GM12892 (cell line): Measurements from ENCODE around the gene ARHGAP23.

Experiments used
- DNase-seq: peaks from one replicate; pipeline ENCODE4 v3.0.0; 2011; ENCODE audit not compliant: insufficient read length
- FAIRE-seq: peaks from 2 replicates; lab custom pipeline; 2011; peaks lifted over from hg19 to GRCh38; lab: Jason Lieb, UNC
- POLR2A ChIP-seq: IDR thresholded peaks from 2 replicates; pipeline ENCODE4 v1.6.1; 2011; ENCODE audit warnings: low read depth, low read length, control low read depth
- POLR2AphosphoS5 ChIP-seq: IDR thresholded peaks from 2 replicates; pipeline ENCODE4 v1.6.1; 2011; ENCODE audit warnings: low read depth, low read length, control low read depth
- TAF1 ChIP-seq: IDR thresholded peaks from 2 replicates; pipeline ENCODE4 v1.6.1; 2011; ENCODE audit warnings: low read depth, mild to moderate bottlenecking, control low read depth, low read length, borderline replicate concordance

ARHGAP23 gene

DNA sequence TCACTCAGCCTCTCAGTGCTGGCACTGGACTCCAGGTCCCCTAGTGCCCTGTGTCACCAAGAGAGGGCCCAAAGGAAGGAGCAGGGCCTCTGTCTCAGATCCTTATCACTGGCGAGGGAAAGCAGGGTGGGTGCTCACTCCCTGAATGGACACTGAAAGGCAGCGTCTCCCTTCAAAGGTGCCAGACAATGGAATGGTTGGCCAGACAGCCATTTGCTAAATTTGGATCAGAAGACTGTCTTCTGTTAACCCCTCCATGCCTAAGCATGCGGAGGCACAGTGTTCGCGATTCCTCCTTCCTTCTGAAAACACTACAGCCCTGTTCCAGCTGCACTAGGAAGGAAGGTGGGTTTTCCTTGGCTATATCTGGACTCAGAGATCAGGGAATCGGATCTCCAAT lies 129.1 kb downstream of the ARHGAP23 start:
- DNase-seq, result no peak
- no peak for FAIRE-seq
- TF ChIP-seq POLR2AphosphoS5, result no peak

DNA sequence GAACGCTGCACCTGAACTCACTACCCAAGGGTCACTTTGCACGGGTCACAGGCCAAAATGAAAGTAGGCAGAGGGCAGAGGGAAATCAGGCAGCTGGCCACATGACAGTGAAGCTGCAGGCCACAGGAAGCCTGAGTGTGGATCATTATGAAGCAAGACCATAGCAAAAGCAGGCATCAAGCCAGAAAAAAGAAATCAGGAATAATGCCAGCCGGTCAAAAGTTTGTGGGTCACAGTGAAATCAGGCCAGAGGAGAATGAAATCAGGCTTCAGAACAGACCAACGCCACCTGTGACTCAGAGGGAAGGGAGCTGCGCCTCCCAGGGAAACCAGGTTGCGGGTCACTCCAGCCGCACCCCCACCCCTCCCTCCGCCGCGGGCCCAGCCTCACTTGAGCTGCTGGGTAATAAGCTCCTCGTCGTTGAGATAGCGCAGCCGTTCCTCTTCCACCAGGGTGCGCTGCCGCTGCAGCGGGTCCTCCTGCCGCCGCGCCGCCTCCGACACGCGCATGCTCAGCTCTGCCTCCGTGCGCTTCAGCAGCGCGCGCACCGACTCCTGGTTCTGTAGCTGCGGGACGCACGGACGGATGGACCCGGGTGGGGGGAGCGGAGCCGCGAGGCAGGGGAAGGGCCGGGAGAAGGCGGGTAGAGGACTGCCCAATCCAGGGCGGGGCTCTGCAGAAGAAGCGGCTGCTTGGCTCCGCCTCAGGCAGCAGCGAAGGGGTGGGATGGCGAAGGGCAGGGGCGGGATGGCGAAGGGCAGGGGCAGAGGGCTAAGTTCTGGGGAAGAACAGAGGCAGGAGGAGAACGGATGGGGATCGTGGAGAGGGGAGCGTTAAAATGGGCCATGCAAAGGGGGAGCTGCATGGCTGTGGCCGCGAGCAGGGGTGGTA lies 129.8 kb downstream of the ARHGAP23 start:
- no peak for FAIRE-seq
- TF ChIP-seq TAF1 (no peak), POLR2A (no peak), POLR2AphosphoS5 (no peak)
- peak; percentile 93 for DNase-seq

DNA sequence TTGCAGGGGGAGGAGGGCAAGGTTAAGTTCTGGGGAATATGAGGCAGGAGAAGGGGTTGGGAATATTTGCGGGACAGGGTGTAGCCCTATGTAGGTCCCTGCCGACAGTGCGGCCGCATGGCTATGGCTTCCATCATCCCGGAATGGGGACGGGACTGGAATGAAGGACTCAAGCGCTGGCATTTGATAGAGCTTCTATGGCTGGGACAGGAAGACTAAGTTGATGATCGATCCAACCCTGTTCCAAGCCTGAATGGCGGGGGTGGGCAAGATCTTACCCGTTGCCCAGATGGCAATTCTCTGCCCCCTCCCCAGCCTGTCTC lies 130.4 kb downstream of the ARHGAP23 start:
- FAIRE-seq (no peak), DNase-seq (no peak)
- no peak for TF ChIP-seq POLR2AphosphoS5
- no peak for TF ChIP-seq POLR2A
- no peak for TF ChIP-seq TAF1

DNA sequence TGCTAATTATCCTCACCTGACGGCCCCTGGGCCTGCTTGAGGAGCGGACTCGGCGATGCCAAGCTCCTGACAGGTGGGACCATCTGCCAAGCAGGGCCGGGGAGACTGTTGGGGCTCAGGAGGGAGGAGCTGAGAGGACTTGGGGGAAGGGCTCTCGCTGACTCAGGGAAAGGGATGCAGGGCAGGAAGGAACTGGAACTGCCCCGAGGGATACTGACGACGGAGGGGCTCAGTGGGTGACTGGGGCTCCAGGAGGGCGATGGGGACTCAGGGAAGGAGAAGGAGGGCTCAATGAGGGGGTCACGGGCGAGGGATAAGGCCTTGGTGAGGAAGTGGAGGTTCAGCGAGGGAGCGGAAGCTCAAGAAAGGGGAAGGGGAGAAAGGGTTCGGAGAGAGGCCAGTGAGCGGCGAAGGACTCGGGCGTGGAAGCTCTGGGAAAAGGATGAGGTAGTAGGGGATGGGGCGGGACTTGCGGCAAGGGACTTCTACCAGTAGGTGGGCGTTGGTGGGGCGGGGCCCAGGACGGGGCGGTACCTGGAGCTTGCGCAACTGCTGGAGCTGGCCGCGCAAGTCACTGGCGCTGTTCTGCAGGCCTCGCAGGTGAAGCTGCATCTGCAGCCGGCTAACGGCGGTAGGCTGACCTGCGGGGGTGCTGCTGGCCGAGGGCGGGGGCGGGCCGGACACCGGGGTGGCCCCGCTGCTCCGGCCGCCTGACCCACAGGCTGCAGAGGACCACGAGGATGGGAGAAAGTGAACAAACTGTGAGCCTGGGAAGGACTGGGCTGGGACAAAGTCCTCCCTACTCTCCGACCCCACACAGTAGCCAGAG lies 131.0 kb downstream of the ARHGAP23 start:
- TF ChIP-seq POLR2A, result no peak
- no peak for TF ChIP-seq POLR2AphosphoS5
- DNase-seq (peak; percentile 93), FAIRE-seq (no peak)

DNA sequence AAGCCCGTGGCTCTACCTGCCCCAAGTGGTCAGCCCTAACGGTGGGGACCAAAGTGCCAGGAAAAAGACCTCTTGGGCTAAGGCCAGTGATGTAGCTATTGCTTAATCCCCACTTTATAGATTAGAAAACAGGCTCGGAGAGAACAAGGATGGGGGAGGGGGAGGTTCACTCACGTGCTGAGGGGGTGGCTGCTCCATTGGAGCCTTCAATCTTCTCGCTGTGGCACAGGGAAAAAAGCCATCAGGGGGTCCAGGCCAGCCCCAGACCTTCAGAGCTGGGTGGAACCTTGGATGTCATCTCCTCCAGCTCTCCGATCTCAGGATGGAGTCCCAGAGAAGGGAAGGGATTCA lies 131.6 kb downstream of the ARHGAP23 start:
- no peak for TF ChIP-seq TAF1
- no peak for TF ChIP-seq POLR2AphosphoS5
- no peak for TF ChIP-seq POLR2A
- FAIRE-seq (no peak), DNase-seq (no peak)

DNA sequence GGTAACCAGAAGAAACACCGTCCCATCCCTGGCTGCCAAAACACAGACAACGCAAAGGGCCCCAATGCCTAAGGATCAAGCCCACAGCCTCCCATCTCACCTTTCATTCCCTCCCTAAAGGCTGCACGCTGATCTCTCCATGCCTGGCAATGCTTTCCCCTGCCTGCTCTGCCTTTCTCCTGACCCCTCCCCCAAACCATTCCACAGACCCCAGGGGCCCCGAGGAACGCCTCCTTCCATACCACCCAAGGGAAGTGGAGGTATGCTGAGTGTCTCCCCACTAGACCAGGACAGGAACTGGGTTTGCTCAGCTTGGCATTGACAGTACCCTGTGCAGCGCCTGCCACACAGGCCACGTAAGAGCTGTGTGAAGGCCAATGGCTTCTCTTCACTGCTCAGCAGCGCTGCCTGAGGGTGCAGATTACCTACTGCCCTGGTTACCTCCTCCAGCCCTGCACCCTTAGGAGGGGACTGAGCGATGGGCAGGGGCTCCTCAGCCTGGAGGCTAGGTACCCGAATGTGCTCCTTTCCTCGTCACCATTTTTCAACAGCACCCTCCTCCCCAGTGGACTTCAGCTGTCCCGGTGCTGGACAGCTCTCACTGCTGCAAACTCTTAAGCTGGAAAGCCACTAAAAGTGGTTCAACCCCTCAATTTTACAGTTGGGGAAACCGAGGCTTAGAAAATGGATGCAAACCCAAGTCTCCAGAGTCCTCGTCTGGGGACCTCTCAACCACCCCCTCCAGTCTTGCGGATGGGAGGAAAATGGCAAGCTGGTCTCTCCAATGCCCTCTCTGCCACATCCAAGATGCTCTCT lies 132.4 kb downstream of the ARHGAP23 start:
- FAIRE-seq, result no peak
- TF ChIP-seq POLR2A, result no peak
- TF ChIP-seq POLR2AphosphoS5, result no peak
- no peak for TF ChIP-seq TAF1
- no peak for DNase-seq

DNA sequence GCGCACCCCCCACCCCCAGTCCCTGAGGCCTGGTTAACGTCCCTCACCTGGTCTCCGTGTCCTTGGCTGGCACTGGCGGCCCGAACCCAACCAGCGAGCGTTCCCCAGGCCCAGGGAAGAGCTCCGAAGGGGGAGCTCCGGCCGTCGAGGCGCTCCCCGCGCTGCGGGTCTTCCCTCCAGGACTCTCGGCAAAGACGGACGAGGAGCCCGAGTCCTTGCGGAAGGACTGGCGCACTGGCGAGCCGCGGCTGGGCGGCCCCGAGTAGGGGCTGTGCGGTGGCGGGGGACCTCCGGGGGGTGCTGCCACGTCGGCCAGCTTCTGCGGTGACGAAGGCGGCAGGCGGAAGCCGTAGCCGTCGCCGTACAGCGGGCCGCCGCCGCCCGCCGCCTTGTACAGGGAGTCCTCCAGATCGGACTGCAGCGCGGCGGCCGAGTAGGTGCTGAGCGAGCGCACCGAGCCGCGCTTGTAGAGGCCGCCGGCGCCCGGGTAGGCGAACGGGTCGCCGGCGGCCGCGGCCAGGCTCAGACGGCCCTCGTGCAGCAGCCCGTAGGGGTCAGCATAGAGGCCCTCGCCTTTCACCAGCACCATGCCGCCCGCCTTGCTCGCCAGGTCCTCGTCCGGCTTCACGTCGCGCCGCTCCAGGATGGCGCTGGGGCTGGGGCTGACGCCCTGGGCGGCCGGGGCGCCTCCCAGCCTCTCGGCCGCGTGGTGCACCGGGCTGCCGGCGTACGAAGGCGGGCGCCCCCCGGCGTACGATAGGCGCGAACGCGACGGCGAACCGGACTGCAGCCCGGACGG lies 133.4 kb downstream of the ARHGAP23 start:
- FAIRE-seq, result no peak

More for the DNA sequence above, 133.4 kb downstream of the ARHGAP23 start:
- no peak for DNase-seq
- no peak for TF ChIP-seq POLR2AphosphoS5
- no peak for TF ChIP-seq TAF1
- TF ChIP-seq POLR2A, result no peak
